Glomerular visceral epithelial cell (primary cell): ENCODE measurements around the gene NOM1.
"Not testable (repeated sequence)": the region's sequence is repeated elsewhere in the genome, so short reads cannot be mapped to it uniquely, and the experiment has no call there.

Experiments
- DNase-seq: peaks from one replicate; pipeline ENCODE4 v3.0.0-alpha.2; 2016; ENCODE audit errors: extremely low spot score

The NOM1 gene, protein sequence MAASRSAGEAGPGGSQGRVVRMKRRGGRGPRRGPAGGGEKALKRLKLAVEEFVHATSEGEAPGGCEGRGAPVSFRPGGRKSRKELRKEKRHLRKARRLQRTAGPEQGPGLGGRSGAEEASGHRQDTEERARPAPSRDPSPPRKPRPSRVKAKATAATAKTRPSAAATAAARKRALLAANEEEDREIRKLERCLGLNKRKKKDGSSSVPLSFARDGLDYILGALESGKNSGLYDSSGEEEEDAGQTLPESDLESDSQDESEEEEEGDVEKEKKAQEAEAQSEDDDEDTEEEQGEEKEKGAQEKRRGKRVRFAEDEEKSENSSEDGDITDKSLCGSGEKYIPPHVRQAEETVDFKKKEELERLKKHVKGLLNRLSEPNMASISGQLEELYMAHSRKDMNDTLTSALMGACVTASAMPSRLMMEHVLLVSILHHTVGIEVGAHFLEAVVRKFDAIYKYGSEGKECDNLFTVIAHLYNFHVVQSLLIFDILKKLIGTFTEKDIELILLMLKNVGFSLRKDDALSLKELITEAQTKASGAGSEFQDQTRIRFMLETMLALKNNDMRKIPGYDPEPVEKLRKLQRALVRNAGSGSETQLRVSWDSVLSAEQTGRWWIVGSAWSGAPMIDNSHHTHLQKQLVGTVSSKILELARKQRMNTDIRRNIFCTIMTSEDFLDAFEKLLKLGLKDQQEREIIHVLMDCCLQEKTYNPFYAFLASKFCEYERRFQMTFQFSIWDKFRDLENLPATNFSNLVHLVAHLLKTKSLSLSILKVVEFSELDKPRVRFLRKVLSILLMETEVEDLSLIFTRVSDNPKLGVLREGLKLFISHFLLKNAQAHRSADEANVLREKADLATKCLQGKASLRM

DNA sequence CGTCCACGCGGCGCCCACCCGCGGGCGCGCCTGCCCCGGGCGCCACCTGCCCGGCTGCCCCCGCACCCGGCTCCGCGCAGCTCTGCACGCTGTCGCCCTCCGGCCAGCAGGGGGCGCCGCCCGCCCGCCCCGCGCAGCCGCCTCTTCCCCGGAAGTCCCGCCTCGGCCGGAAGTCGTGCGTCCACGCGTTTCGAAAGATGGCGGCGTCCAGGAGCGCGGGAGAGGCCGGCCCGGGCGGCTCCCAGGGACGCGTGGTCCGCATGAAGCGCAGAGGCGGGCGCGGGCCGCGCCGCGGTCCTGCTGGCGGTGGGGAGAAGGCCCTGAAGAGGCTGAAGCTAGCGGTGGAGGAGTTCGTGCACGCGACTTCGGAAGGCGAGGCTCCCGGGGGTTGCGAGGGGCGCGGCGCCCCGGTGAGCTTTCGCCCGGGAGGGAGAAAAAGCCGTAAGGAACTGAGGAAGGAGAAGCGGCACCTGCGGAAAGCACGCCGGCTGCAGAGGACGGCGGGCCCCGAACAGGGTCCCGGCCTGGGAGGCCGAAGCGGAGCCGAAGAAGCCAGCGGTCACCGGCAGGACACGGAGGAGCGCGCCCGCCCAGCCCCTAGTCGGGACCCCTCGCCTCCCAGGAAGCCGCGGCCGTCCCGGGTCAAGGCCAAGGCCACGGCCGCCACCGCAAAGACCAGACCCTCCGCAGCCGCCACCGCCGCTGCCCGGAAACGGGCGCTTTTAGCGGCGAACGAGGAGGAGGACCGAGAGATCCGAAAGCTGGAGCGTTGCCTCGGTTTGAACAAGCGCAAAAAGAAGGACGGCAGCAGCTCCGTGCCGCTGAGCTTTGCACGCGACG, at the start of gene NOM1:
Gene NOM1, plus strand, starts transcription at position 172 of the 840 bp plus-strand sequence. Its CDS starts 26 bp downstream, at position 198.
- peak; percentile 86 for DNase-seq

DNA sequence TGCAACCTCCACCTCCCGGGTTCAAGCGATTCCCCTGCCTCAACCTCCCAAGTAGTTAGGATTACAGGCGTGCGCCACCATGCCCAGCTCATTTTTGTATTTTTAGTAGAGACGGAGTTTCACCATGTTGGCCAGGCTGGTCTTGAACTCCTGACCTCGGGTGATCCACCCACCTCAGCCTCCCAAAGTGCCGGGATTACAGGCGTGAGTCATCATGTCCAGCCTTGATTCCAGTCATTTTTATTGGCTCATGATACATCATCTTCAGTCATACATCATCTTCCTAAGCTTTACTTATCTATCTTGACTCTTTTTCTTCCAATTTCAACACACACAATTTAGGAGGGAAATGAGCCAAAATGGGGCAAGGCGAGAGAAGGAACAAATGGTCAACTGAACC, 49.4 kb upstream of the NOM1 start:
- DNase-seq: not testable (repeated sequence)

DNA sequence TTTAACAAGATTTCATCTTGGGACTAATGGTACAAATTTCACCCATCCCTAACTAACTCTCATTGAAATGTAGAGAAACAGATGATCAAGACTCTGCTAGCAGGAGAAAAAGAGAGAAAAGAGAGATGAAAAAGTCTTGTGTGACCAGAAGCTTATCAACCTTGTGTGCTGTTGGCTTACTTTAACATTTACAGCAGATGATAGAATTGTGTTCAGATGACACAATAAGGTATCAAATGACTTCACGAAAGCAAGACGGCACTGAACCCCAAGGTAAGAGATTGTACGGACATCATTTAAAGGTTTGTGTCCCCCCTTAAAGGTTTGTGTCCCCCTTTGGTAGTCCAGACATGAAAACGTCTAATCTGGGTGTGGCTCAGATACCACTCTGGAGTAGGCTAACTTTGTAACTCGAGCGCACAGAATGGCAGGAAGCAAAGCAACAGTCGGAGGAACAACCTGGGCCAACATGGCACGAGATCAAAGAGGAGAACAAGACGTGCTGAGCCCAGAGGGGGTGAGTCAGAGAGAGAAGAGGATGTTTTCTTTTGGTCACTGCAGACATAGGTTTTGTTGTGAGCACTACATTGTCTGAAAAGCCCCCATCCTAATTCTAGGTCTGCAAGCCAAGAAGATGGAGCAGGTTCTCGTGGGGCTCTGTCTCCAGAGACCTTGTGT, 46.1 kb upstream of the NOM1 start:
- peak; percentile 32 for DNase-seq

DNA sequence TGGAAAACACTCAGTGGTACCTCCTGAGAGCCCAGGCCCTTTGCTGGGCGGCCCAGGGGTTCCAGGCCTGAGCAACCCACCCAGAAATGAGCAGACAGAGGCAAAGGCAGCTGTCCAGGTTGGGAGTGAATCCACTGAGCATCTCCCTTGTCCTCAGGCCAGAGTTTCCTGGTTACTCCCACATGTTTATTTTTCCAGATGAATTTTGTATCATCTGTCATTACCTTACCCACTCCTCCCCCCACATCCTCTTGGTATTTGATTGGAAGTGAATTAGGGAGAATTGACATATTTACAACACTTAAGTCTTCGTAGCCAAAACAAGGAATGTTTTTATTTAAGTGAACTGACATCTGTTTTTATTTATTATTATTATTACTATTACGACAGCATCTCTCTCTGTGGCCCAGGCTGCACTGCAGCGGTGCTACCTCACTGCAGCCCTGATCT, 43.3 kb upstream of the NOM1 start:
- no peak for DNase-seq

DNA sequence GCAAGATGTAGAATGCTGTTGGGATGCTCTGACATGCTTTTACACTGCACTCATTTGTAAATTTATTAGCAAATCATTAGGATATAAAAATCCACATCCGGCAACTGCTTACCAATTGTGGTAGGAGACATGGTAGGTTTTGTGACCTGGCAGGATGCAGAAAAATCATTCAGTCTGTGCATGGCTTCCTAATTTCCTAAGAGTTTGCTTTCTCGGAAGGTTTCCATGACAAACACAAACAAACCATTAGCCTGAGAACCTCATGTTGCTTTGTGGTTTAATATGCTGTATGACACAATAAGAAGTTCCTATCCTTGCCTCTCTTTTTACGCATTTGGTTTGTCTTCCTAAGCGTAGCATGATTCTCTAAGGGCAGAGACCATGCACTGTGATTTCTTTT, 41.9 kb upstream of the NOM1 start:
- no peak for DNase-seq

DNA sequence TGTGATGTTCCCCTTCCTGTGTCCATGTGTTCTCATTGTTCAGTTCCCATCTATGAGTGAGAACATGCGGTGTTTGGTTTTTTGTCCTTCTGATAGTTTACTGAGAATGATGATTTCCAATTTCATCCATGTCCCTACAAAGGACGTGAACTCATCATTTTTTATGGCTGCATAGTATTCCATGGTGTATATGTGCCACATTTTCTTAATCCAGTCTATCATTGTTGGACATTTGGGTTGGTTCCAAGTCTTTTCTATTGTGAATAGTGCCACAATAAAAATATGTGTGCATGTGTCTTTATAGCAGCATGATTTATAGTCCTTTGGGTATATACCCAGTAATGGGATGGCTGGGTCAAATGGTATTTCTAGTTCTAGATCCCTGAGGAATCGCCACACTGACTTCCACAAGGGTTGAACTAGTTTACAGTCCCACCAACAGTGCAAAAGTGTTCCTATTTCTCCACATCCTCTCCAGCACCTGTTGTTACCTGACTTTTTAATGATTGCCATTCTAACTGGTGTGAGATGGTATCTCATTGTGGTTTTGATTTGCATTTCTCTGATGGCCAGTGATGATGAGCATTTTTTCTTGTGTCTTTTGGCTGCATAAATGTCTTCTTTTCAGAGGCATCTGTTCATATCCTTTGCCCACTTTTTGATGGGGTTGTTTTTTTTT, 39.8 kb upstream of the NOM1 start:
- not testable (repeated sequence) for DNase-seq

DNA sequence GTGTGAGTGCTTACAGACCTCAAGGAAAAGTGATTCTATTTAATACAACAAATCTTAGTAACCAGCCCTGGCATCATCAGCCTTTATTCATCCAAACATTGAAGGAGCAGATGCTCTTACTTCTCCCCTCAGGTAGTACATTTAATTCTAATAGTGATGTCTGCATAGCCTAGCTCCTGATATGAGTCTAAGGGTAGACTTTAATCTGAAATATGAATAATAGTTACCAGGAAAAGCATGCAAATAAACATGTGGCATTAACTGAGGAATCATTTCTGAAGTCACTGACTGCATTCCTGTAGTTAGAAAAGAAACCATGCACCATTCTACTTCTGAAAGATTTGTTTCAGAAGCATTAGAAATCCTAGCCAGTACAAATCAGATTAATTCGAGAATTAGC, 30.9 kb upstream of the NOM1 start:
- DNase-seq: no peak

DNA sequence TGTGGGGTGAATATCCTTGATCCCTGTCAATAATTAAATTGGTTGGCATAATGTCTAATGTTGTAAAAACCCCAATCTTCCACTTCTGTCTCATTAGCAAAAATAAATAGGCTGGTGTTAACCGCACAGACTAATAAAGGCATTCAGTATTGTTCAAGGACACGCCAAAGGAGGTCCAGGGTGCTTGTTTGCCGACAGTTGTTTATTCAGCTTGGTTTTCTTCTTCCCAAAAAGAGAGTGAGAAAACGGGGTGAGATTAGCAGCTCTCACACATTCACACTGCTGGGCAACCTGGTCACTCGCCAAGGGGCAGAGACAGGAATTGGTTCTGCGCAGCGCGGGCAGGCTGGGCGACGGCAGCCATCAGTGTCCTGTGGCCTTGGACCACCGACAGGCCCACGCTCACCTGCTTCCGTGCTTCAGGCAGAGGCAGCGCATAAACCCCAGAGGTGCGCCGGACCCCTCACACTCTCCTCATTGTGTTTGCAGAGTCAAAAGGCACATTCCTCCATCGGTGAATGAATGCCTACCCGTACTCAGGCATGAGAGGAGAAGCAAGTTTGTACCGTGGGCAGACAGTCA, 30.3 kb upstream of the NOM1 start:
- DNase-seq: no peak

DNA sequence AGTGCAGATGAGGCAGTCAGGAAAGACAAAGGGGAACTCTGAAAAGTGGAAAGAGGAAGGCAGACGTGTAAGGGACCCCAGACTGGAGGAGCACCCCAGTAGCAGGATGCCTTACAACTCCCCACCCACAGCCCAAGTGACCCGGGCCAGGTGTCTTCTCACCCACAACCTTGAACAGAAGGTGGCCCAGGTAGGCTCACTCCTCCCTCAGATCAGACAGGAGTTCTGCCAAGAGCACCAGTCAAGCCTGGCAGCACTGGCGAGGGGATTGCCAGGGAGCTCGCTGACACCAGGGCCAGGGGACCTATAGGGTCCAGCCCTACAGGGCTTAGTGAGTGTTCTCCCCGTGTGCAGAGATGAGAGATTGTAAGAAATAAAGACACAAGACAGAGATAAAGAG, 29.4 kb upstream of the NOM1 start:
- DNase-seq: no peak

DNA sequence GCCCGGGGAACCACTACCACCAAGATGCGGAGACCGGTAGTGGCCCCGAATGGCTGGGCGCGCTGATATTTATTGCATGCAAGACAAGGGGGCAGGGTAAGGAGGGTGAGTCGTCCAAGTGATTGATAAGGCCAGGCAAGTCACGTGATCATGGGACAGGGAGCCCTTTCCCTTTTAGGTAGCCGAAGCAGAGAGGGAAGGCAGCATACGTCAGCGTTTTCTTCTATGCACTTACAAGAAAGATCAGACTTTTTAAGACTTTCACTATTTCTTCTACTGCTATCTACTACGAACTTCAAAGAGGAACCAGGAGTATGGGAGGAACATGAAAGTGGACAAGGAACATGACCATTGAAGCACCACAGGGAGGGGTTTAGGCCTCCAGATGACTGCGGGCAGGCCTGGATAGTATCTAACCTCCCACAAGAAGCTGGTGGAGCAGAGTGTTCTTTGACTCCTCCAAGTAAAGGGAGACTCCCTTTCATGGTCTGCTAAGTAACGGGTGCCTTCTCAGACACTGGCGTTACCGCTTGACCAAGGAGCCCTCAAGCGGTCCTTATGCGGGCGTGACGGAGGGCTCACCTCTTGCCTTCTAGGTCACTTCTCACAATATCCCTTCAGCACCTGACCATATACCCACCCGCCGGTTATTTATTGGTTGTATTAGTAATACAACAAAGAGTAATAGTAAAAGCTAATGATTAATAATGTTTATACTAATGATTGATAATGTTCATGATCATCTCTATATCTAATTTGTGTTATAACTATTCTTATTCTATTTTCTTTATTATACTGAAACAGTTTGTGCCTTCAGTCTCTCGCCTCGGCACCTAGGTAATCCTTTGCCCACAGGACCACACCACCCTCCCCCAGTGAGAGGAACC, 28.8 kb upstream of the NOM1 start:
- DNase-seq: not testable (repeated sequence)

DNA sequence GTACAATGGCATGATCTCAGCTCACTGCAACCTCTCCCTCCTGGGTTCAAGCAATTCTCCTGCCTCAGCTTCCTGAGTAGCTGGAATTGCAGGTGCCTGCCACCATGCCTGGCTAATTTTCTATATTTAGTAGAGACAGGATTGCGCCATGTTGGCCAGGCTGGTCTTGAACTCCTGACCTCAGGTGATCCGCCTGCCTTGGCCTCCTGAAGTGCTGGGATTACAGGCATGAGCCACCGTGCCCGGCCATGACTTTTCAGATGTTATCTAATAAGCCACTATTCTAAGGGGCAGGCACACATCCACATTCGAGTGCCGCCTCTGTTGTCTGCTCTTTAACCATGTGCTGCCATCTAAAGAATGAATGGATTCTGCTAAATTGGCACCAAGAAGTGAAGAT, 27.2 kb upstream of the NOM1 start:
- not testable (repeated sequence) for DNase-seq

DNA sequence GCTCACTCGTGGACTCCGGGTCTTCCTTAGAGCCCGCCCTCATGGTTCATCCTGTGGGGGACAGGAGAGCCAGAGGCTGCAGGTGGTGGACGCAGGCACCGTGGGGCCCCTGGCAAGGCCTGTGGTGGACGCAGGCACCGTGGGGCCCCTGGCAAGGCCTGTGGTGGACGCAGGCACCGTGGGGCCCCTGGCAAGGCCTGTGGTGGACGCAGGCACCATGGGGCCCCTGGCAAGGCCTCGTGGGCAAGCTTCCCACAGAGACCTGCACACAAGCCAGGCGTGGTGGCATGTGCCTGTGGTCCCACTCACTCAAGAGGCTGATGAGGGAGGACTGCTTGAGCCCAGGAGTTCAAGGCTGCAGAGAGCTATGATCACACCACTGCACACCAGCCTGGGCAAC, 23.7 kb upstream of the NOM1 start:
- DNase-seq: not testable (repeated sequence)

DNA sequence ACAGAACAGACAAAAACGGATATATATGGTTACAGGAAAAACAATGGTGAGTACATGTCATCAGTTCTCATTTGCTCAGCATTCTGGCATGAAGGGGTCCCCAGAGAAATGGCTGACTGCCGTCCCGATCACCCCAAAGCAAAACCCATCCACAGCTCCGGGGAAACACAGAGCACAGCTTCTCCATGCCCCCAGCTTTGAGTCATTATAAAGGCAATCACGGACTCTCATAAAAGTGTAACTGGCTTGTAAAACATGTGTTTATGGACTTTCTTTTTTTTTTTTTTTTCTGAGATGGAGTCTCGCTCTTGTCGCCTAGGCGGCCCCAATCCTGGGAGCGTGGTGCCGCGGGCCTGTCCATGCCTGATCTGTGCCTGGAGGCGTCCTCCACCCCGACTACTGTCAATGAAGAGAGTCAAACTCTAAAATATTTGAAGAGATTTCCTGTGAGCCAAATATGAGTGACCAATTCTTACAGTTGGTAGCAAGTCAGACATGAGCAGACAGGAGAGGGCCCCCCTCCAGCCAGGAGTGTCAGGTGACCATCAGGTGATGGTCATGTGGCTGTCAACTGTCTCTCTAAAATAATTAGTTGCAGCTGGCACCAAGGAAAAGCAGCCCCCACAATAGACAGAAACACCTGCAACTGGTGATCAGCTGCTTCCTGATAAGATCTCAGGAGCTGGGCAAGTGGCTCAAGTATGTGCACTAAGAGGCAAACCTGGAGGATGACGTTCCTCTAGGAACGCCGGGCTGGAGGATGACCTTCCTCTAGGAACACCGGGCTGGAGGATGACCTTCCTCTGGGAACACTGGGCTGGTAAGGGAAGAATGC, 21.7 kb upstream of the NOM1 start:
- DNase-seq: no peak

DNA sequence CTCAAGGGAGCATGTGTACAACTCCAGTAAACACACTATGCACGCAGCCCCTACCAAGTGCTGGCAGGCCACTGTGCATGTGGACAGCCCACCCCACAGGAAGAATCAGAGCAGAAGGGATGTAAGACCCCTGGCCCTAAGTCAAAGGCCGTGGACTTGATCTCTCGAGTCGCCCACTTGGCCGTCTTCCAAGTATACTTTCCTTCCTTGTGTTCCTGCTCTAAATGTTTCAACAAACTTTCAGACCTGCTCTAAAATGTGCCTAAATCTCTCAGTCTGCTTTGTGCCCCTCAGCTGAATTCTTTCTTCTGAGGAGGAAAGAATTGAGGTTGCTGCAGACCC, 21.1 kb upstream of the NOM1 start:
- no peak for DNase-seq

DNA sequence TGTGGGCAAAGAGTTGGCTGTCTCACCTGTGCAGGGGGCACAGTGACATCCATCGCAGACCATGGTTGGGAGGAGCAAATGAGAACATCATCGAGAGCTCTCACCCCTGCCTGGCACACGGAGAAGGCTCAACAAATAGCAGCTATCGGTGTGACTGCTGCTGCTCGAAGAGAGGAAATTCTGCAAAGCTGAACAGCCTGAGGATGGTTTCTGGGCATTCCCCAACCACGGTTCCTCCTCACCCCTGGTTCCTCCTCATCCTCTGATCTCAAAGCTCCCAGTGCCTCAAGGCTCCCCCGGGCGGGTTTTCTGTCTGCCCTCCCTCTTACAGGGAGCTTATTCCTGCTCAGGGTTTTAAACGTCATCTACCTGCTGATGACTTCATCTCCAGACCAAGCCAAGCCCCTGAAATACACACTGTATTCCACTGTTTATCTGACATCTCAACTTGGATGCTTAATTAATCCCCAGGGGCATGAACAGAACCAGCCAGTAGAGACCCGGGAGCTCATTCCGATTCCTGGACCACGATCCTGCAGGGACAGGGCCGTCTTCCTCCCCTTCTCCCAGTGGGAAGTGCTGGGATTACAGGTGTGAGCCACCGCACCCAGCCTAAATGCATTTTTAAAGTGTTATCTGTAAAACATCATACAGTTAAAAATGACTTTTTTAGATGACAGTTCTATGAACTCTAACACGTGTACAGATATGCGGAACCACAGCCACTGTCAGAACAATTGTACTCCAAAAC, 19.5 kb upstream of the NOM1 start:
- no peak for DNase-seq

DNA sequence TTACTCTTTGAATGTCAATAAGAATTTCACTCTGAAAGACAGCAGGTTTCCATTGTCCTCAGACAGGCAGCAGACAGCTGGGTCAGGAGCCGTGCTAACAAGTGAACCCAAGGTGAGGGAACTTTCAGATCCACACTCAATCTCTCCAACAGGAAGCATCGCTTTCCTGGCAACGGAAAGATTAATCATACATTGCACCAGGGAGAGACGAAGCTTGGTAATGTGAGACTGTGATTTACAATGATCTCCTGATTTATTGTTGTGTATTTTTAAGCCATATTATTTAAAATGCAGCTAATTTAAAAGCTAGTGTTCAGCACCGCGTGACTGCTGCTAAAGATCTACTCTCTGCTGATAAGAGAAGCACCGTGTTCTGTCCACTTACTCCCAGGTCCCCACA, 17.5 kb upstream of the NOM1 start:
- no peak for DNase-seq

DNA sequence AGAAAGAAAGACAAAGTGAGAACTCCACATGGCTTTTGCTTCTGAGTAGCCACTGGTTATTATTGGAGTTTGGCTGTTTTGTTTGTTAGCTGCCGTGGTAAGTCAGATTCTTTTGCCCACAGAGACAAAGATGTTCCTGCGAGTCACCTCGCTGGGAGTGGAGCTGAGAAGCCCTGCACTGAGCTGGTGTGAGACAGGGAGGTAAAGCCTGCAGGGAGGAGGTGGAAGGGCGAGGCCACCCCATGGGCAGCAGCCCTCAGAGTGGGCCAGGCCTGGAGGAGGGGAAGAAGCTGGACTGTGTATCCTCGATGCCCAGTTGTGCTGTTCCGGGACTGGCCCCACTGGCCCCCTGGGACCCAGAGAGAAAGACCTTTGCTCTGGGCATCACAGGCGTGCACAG, 14.3 kb upstream of the NOM1 start:
- DNase-seq: no peak

DNA sequence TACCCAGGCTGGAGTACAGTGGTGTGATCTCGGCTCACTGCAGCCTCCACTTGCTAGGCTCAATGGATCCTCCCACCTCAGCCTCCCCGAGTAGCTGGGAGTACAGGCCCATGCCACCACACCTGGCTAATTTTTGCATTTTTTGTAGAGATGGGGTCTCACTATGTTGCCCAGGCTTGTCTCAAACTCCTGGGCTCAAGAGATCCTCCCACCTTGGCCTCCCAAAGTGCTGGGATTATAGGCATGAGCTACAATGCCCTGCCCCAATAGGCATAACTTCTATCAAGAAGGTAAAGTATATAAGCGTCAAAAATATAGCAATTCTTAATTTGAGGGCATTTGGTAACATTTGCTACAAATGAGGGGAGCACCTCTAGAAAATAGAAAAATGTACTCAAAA, 12.7 kb upstream of the NOM1 start:
- not testable (repeated sequence) for DNase-seq
